Hippocampal formation (tissue), 2 donors: ENCODE data around the gene SORCS3.

Experiments
- DNase-seq, 2 donors: peaks; one replicate each; lab custom pipeline; 2025; lab: John Stamatoyannopoulos, UW

Gene SORCS3

GRCh38 chr10:105017116-105017515 is 376.0 kb downstream of the SORCS3 start:
- DNase-seq = no peak

- DNase-seq = no peak
Measured at GRCh38 chr10:105017691-105018090, 376.6 kb downstream of the SORCS3 start.

GRCh38 chr10:105023211-105024111 is 382.4 kb downstream of the SORCS3 start:
- DNase-seq = no peak

GRCh38 chr10:105024184-105024583 is 383.1 kb downstream of the SORCS3 start:
- no peak for DNase-seq

- no peak for DNase-seq
Measured at GRCh38 chr10:105025092-105025491, 384.0 kb downstream of the SORCS3 start.

- DNase-seq = no peak
Measured at GRCh38 chr10:105026566-105026965, 385.5 kb downstream of the SORCS3 start.

- no peak for DNase-seq
Measured at GRCh38 chr10:105029286-105029685, 388.2 kb downstream of the SORCS3 start.

- no peak for DNase-seq
Measured at GRCh38 chr10:105037022-105037421, 395.9 kb downstream of the SORCS3 start.

GRCh38 chr10:105041956-105042355 is 400.9 kb downstream of the SORCS3 start:
- DNase-seq = no peak

GRCh38 chr10:105042906-105043552 is 401.9 kb downstream of the SORCS3 start:
- DNase-seq = no peak

GRCh38 chr10:105044902-105045301 is 403.8 kb downstream of the SORCS3 start:
- DNase-seq = no peak

- no peak for DNase-seq
Measured at GRCh38 chr10:105056413-105056812, 415.3 kb downstream of the SORCS3 start.

GRCh38 chr10:105062951-105063350 is 421.9 kb downstream of the SORCS3 start:
- no peak for DNase-seq

- DNase-seq = no peak
Measured at GRCh38 chr10:105063796-105064195, 422.7 kb downstream of the SORCS3 start.

- DNase-seq = no peak
Measured at GRCh38 chr10:105068497-105068896, 427.4 kb downstream of the SORCS3 start.

- DNase-seq = no peak
Measured at GRCh38 chr10:105070249-105070648, 429.2 kb downstream of the SORCS3 start.

- no peak for DNase-seq
Measured at GRCh38 chr10:105070952-105071351, 429.9 kb downstream of the SORCS3 start.

- DNase-seq = no peak
Measured at GRCh38 chr10:105071980-105072379, 430.9 kb downstream of the SORCS3 start.

- no peak for DNase-seq
Measured at GRCh38 chr10:105073999-105074398, 432.9 kb downstream of the SORCS3 start.

- no peak for DNase-seq
Measured at GRCh38 chr10:105075031-105075430, 433.9 kb downstream of the SORCS3 start.

GRCh38 chr10:105085980-105086379 is 444.9 kb downstream of the SORCS3 start:
- DNase-seq = no peak

GRCh38 chr10:105094048-105094447 is 453.0 kb downstream of the SORCS3 start:
- no peak for DNase-seq

- no peak for DNase-seq
Measured at GRCh38 chr10:105096316-105096715, 455.2 kb downstream of the SORCS3 start.
